Colonic mucosa (tissue), 4 donors: ENCODE results near the gene LAMA5. TPM values are rescaled to one million over a fixed set of nuclear protein-coding genes. Genes with fewer than 3 reads are reported as not detected.

Experiments
- DNase-seq: peaks from one replicate; pipeline ENCODE4 v3.0.0-alpha.2; 2020
- H3K27ac ChIP-seq: fragments of 200-600 bp; one replicate; pipeline ENCODE4 v1.8.0; 2021
- H3K27me3 ChIP-seq: fragments of 200-600 bp; one replicate; pipeline ENCODE4 v1.8.0; 2021
- H3K36me3 ChIP-seq: fragments of 200-600 bp; one replicate; pipeline ENCODE4 v1.8.0; 2021
- H3K4me1 ChIP-seq: fragments of 200-600 bp; one replicate; pipeline ENCODE4 v1.8.0; 2021; ENCODE audit warnings: mild to moderate bottlenecking
- H3K4me3 ChIP-seq: fragments of 200-600 bp; one replicate; pipeline ENCODE4 v1.8.0; 2021
- H3K9ac ChIP-seq, 2 donors: one replicate each; pipeline ENCODE4 v1.7.0; 2013; ENCODE audit warnings: control low read depth in 2 of 2, low read depth in 2 of 2, low read length in 2 of 2
- H3K9me3 ChIP-seq: fragments of 200-600 bp; one replicate; pipeline ENCODE4 v1.8.0; 2021
- CTCF ChIP-seq: fragments of 200-600 bp; IDR thresholded peaks from one replicate; pipeline ENCODE4 v1.8.0; 2022; ENCODE audit warnings: antibody characterized with exemption, mild to moderate bottlenecking
- intact Hi-C: fragments of 100-400 bp; cut with DNase I; formaldehyde crosslinking; loops from one replicate; pipeline ENCODE4 v1.14.1; 2022
- total RNA-seq, 2 donors: library from RNA; stranded (reverse); fragmentation: NEBNext Ultra II Directional in 1 of 2; extraction: Animal tissue kit (Norgen Biotek cat#: 25700) in 1 of 2; gene quantifications; one replicate each; pipeline ENCODE4 v1.2.1, GENCODE V29; 2021
- donor health status: healthy.
- donor health status: DM: no; HTN: no; CAD: no.
- donor health status: DM: no; HTN: no; CAD: no.

Gene LAMA5
- total RNA-seq, 2 donors from 2014 or later = 32.5 to 35.5 TPM

- H3K27ac ChIP-seq = no peak overlapping the region
- DNase-seq = no peak
- no peak for TF ChIP-seq CTCF
Observed at GRCh38 chr20:62282877-62283503, 84.1 kb downstream of the LAMA5 start.

GRCh38 chr20:62282103-62282502 is 85.0 kb downstream of the LAMA5 start:
- DNase-seq = no peak
- Histone ChIP-seq H3K4me3 (no peak overlapping the region), H3K9me3 (no peaks in the 10 kb centered on the region), H3K27ac (no peak overlapping the region), H3K4me1 (no peaks in the 10 kb centered on the region), H3K27me3 (no peaks in the 10 kb centered on the region), H3K9ac (no peak overlapping the region), H3K36me3 (peaks cover 4% of the 10 kb centered on the region)
- TF ChIP-seq CTCF = no peak
- intact Hi-C loops = no loop called here

More at GRCh38 chr20:62282877-62283503, 84.1 kb downstream of the LAMA5 start:
- Histone ChIP-seq H3K9ac (no peak overlapping the region), H3K4me3 (no peak overlapping the region), H3K27me3 (no peaks in the 10 kb centered on the region), H3K9me3 (no peaks in the 10 kb centered on the region), H3K4me1 (no peaks in the 10 kb centered on the region), H3K36me3 (peaks cover 5% of the 10 kb centered on the region)
- intact Hi-C loops = no loop called here

GRCh38 chr20:62281161-62281933 is 85.8 kb downstream of the LAMA5 start:
- H3K27me3 ChIP-seq = no peaks in the 10 kb centered on the region
- intact Hi-C loops = no loop called here

GRCh38 chr20:62280303-62280702 is 86.8 kb downstream of the LAMA5 start:
- intact Hi-C loops = no loop called here
- Histone ChIP-seq H3K9me3 (no peaks in the 10 kb centered on the region), H3K4me1 (no peaks in the 10 kb centered on the region), H3K36me3 (peaks cover 5% of the 10 kb centered on the region), H3K9ac (no peak overlapping the region), H3K4me3 (no peak overlapping the region), H3K27ac (no peak overlapping the region), H3K27me3 (no peaks in the 10 kb centered on the region)
- no peak for DNase-seq
- TF ChIP-seq CTCF = no peak

More at GRCh38 chr20:62281161-62281933, 85.8 kb downstream of the LAMA5 start:
- Histone ChIP-seq H3K36me3 (peaks cover 5% of the 10 kb centered on the region), H3K4me3 (no peak overlapping the region), H3K9me3 (no peaks in the 10 kb centered on the region), H3K9ac (no peak overlapping the region), H3K4me1 (no peaks in the 10 kb centered on the region), H3K27ac (no peak overlapping the region)
- TF ChIP-seq CTCF = no peak
- no peak for DNase-seq

GRCh38 chr20:62277253-62277652 is 89.9 kb downstream of the LAMA5 start:
- intact Hi-C loops = no loop called here
- no peak for DNase-seq

More at GRCh38 chr20:62277253-62277652, 89.9 kb downstream of the LAMA5 start:
- Histone ChIP-seq H3K9me3 (no peaks in the 10 kb centered on the region), H3K9ac (no peak overlapping the region), H3K27me3 (no peaks in the 10 kb centered on the region), H3K27ac (no peak overlapping the region), H3K36me3 (peaks cover 11% of the 10 kb centered on the region), H3K4me1 (no peaks in the 10 kb centered on the region), H3K4me3 (no peak overlapping the region)
- no peak for TF ChIP-seq CTCF
